Spleen (tissue), 11 donors: ENCODE measurements around the gene ZSCAN21. TPM values are rescaled to one million over a fixed set of nuclear protein-coding genes. Genes with fewer than 3 reads are reported as not detected.
A peak's percentile ranks its signal among the peaks of the same experiment; 100 is the strongest.

ENCODE experiments used
- DNase-seq: peaks from one replicate; pipeline ENCODE4 v3.0.0-alpha.2; 2020
- H3K27ac ChIP-seq, 8 donors: fragments of 200-600 bp; sonication (generic) in 7 of 8; 1 replicate in 4 of 8; 2 replicates in 4 of 8; pipeline versions ENCODE4 v1.5.0 to v1.8.0; 2016 to 2021; ENCODE audit warnings: inconsistent platforms in 4 of 8, mild to moderate bottlenecking in 4 of 8, moderate library complexity in 1 of 8
- H3K27me3 ChIP-seq, 7 donors: fragments of 200-600 bp; sonication (generic) in 6 of 7; replicated peaks in 1 of 7; 1 replicate in 4 of 7; 2 replicates in 3 of 7; pipeline versions ENCODE4 v1.5.0 to v1.8.0; 2016 to 2021; ENCODE audit warnings: inconsistent platforms in 3 of 7, mild to moderate bottlenecking in 1 of 7
- H3K36me3 ChIP-seq, 6 donors: fragments of 200-600 bp; sonication (generic) in 5 of 6; 1 replicate in 4 of 6; 2 replicates in 2 of 6; pipeline versions ENCODE4 v1.5.0 to v1.8.0; 2016 to 2021; ENCODE audit warnings: inconsistent platforms in 2 of 6
- H3K4me1 ChIP-seq, 6 donors: fragments of 200-600 bp; sonication (generic) in 5 of 6; 1 replicate in 3 of 6; 2 replicates in 3 of 6; pipeline versions ENCODE4 v1.5.0 to v1.8.0; 2016 to 2021; ENCODE audit warnings: inconsistent platforms in 3 of 6
- H3K4me3 ChIP-seq, 8 donors: fragments of 200-600 bp; sonication (generic) in 7 of 8; 1 replicate in 4 of 8; 2 replicates in 4 of 8; pipeline versions ENCODE4 v1.5.0 to v1.8.0; 2016 to 2021; ENCODE audit warnings: inconsistent platforms in 4 of 8, mild to moderate bottlenecking in 4 of 8, moderate library complexity in 2 of 8
- H3K9me3 ChIP-seq, 8 donors: fragments of 200-600 bp; sonication (generic) in 7 of 8; 1 replicate in 4 of 8; 2 replicates in 4 of 8; pipeline versions ENCODE4 v1.5.0 to v1.8.0; 2016 to 2021; ENCODE audit warnings: inconsistent platforms in 4 of 8
- CTCF ChIP-seq, 11 experiments: fragments of 200-600 bp in 7 of 11; fragments of 450-650 bp in 4 of 11; sonication (generic) in 4 of 11; IDR thresholded peaks in 8 of 11; conservative IDR thresholded peaks in 3 of 11; 1 replicate in 7 of 11; 2 replicates in 4 of 11; pipeline versions ENCODE4 v1.4.0 to v1.8.0; 2016 to 2021; ENCODE audit warnings: antibody characterized with exemption in 11 of 11, inconsistent platforms in 4 of 11, mild to moderate bottlenecking in 1 of 11
- POLR2A ChIP-seq, 3 donors: fragments of 450-650 bp; IDR thresholded peaks; one replicate each; pipeline ENCODE4 v1.5.1; 2017; ENCODE audit warnings: antibody characterized with exemption in 3 of 3, mild to moderate bottlenecking in 1 of 3
- POLR2AphosphoS5 ChIP-seq, 3 donors: sonication (generic); formaldehyde crosslinking; IDR thresholded peaks; one replicate each; pipeline ENCODE4 v1.5.1; 2017; ENCODE audit warnings: antibody characterized with exemption in 3 of 3
- WGBS, 5 donors: extraction: QIAGEN DNeasy Blood & Tissue Kit in 3 of 5; methylation state at CpG; one replicate each; pipeline versions ENCODE4 v1.1.5 to v1.1.7; 2013 to 2018; 5-methylcytosine and 5-hydroxymethylcytosine counted together
- intact Hi-C: fragments of 100-400 bp; cut with DNase I; formaldehyde crosslinking; loops from one replicate; pipeline ENCODE4 v1.15.0; 2023; ENCODE audit warnings: low total_unique reads
- polyA plus RNA-seq, 3 donors: library from polyadenylated mRNA; stranded (reverse); fragments of 200-250 nt; gene quantifications; one replicate each; pipeline ENCODE4 v1.2.1, GENCODE V29; 2013
- total RNA-seq, 7 donors: library from RNA; depleted of rRNA in 3 of 7; stranded (reverse); fragments of >200 nt in 3 of 7; fragmentation: NEBNext Ultra II Directional in 4 of 7; extraction: Animal tissue kit (Norgen Biotek cat#: 25700) in 4 of 7; gene quantifications; one replicate each; pipeline versions ENCODE4 v1.1.0 to v1.2.1, GENCODE V29; 2016 to 2021
- donor health status: healthy with polysubstance abuse.
- donor health status: DM: no; HTN: no; CAD: no; lungs with moderate emphysema.
- donor health status: DM: no; HTN: no; CAD: no.
- donor health status: Bipolar disorder and iron deficiency.
- donor health status: healthy.
- donor health status: DM: no; HTN: no; CAD: no.
- donor health status: DM: yes; HTN: yes; CAD: no.

Gene ZSCAN21
- total and polyA plus RNA-seq, 10 donors, result 3.7 to 14.3 (median 8.6) TPM

GRCh38 chr7:100089458-100090196, 40.1 kb downstream of the ZSCAN21 start:
- H3K4me3 ChIP-seq, result peak overlapping the region; percentile 58 to 97 (median 77)
- intact Hi-C loops, result no loop called here
- WGBS, 5 donors, result 33 to 58% (median 44%) methylated on average over 7 of the region's 7 CpGs
- no peak for DNase-seq
- no peaks in the 10 kb centered on the region for H3K9me3 ChIP-seq
- peaks cover 3 to 48% (median 44%) of the 10 kb centered on the region in 6 donors for H3K36me3 ChIP-seq
- no peaks in the 10 kb centered on the region for H3K27me3 ChIP-seq
- H3K4me1 ChIP-seq, result peaks cover 15 to 70% (median 29%) of the 10 kb centered on the region in 6 donors
- H3K27ac ChIP-seq, result peak overlapping the region; percentile 76 to 94 (median 90)
- TF ChIP-seq POLR2A (IDR thresholded peaks at IDR 0.05) (no peak), POLR2AphosphoS5 (IDR thresholded peaks at IDR 0.05) (no peak), CTCF (IDR thresholded peaks at IDR 0.05 in 8 of 11, conservative IDR thresholded peaks at IDR 0.05 in 3 of 11) (no peak)

GRCh38 chr7:100090527-100091410, 41.2 kb downstream of the ZSCAN21 start:
- H3K4me1 ChIP-seq, result peaks cover 15 to 70% (median 29%) of the 10 kb centered on the region in 6 donors
- peaks cover 10 to 59% (median 56%) of the 10 kb centered on the region in 6 donors for H3K36me3 ChIP-seq
- WGBS, 5 donors, result 79 to 90% (median 86%) methylated on average over 12 to 14 of the region's 14 CpGs

GRCh38 chr7:100091411-100092181, 42.0 kb downstream of the ZSCAN21 start:
- Histone ChIP-seq H3K9me3 (no peaks in the 10 kb centered on the region), H3K27ac (no peak overlapping the region), H3K36me3 (peaks cover 10 to 67% (median 64%) of the 10 kb centered on the region in 6 donors), H3K4me1 (peaks cover 15 to 63% (median 27%) of the 10 kb centered on the region in 6 donors), H3K27me3 (no peaks in the 10 kb centered on the region), H3K4me3 (no peak overlapping the region)
- no peak for DNase-seq
- intact Hi-C loops, result no loop called here
- WGBS, 5 donors, result 76 to 85% (median 80%) methylated on average over 17 to 19 of the region's 19 CpGs
- no peak for TF ChIP-seq CTCF (IDR thresholded peaks at IDR 0.05 in 8 of 11, conservative IDR thresholded peaks at IDR 0.05 in 3 of 11)
- peak in 2 of 3 donors; percentile 18 to 22 for TF ChIP-seq POLR2AphosphoS5 (IDR thresholded peaks at IDR 0.05)
- TF ChIP-seq POLR2A (IDR thresholded peaks at IDR 0.05), result no peak

More at GRCh38 chr7:100090527-100091410, 41.2 kb downstream of the ZSCAN21 start:
- no peak for DNase-seq
- intact Hi-C loops, result no loop called here
- TF ChIP-seq CTCF (IDR thresholded peaks at IDR 0.05 in 8 of 11, conservative IDR thresholded peaks at IDR 0.05 in 3 of 11) (no peak), POLR2A (IDR thresholded peaks at IDR 0.05) (no peak), POLR2AphosphoS5 (IDR thresholded peaks at IDR 0.05) (no peak)
- no peaks in the 10 kb centered on the region for H3K27me3 ChIP-seq
- no peak overlapping the region for H3K27ac ChIP-seq
- no peak overlapping the region for H3K4me3 ChIP-seq
- H3K9me3 ChIP-seq, result no peaks in the 10 kb centered on the region
